D721Med (cell line): ENCODE data around the gene ARHGAP40.

Experiments
- DNase-seq: peaks from one replicate; pipeline ENCODE4 v3.0.0; 2011; ENCODE audit warnings: low spot score; ENCODE audit not compliant: insufficient read length
- FAIRE-seq: peaks from 2 replicates; lab custom pipeline; 2011; peaks lifted over from hg19 to GRCh38; lab: Jason Lieb, UNC
- TF ChIP-seq, protein P1 (sequence below): IDR thresholded peaks from 2 replicates; pipeline ENCODE4 v1.5.1; 2012; ENCODE audit warnings: mild to moderate bottlenecking, control low read depth; ENCODE audit not compliant: insufficient read depth; ENCODE audit errors: missing control alignments

Gene ARHGAP40

DNA sequence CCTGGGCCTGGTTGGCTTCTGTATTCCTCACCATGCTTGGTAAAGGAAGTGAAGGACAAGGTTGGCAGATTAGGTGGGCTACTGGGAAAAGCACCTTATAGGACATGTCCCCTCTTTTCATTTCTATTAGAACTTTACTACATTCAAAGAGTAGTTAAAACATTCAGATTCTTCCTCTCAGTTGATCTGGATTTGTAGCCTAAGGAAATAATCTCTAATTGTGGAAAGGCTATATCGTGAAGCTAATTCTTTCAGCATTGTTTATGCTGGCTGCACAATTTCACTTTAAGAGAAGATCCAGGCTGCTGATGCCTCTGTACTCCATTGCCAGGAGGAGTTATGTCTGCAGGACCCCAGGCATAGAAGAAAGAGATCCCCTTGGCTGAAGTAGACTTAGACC lies 58.8 kb downstream of the ARHGAP40 start:
- FAIRE-seq (no peak), DNase-seq (no peak)
- TF ChIP-seq, protein P1, sequence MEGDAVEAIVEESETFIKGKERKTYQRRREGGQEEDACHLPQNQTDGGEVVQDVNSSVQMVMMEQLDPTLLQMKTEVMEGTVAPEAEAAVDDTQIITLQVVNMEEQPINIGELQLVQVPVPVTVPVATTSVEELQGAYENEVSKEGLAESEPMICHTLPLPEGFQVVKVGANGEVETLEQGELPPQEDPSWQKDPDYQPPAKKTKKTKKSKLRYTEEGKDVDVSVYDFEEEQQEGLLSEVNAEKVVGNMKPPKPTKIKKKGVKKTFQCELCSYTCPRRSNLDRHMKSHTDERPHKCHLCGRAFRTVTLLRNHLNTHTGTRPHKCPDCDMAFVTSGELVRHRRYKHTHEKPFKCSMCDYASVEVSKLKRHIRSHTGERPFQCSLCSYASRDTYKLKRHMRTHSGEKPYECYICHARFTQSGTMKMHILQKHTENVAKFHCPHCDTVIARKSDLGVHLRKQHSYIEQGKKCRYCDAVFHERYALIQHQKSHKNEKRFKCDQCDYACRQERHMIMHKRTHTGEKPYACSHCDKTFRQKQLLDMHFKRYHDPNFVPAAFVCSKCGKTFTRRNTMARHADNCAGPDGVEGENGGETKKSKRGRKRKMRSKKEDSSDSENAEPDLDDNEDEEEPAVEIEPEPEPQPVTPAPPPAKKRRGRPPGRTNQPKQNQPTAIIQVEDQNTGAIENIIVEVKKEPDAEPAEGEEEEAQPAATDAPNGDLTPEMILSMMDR: no peak

DNA sequence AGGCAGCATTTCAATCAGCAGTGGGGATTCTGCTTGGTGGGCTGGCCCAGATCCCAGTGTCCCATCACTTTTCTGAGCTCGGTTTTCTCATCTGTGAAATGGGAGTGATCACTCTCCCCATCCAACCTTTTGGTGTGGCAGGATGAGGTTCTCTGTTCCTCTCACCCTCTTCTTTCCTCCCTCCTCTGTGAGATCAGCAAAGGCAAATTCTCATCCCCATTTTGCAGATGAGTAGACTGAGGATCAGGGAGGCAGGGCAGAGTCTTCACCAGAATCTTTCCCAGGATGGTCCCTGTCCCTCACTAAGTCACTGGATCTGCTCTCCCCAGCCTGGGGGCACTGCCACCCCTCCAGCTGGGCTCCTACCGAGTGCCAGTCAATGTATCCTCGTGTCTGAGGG lies 62.1 kb downstream of the ARHGAP40 start:
- DNase-seq: no peak
- no peak for FAIRE-seq
- TF ChIP-seq, protein P1: no peak

DNA sequence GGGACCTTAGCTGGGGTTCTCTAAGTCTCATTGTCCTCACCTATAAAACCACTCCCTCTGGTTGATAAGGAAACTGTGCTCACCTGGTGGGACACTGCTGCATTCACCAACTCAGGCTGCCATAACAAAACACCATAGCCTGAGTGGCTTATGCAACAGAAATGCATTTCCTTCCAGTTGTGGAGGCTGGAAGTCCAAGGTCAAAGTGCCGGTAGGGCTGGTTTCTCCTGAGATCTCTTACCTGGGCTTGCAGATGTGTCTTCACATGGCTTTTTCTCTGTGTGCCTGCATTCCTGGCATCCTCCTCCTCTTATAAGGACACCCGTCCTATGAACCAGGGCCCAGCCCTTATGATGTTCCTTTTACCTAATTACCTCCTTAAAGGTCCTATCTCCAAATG lies 62.7 kb downstream of the ARHGAP40 start:
- no peak for FAIRE-seq
- TF ChIP-seq, protein P1: no peak
- no peak for DNase-seq

DNA sequence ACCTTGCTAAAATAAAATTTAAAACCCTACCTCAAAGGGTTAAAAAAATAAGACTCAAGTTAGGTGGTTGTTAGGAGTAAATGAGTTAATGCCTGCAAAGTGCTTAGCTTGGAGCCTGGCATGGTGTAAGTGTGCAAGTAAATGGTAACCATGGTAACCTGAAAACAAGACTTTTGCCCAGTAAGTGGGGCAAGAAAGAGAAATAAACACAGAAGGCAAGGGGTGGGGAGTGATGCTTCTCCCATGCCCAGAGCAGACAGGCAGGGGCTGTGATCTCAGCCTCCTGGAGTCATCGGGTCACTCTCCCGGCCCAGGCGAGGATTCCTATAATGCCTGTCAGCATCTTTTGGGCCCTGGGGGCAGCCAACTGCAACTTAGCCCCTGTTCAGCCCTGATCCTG lies 63.5 kb downstream of the ARHGAP40 start:
- no peak for FAIRE-seq
- DNase-seq: no peak
- TF ChIP-seq, protein P1: no peak

DNA sequence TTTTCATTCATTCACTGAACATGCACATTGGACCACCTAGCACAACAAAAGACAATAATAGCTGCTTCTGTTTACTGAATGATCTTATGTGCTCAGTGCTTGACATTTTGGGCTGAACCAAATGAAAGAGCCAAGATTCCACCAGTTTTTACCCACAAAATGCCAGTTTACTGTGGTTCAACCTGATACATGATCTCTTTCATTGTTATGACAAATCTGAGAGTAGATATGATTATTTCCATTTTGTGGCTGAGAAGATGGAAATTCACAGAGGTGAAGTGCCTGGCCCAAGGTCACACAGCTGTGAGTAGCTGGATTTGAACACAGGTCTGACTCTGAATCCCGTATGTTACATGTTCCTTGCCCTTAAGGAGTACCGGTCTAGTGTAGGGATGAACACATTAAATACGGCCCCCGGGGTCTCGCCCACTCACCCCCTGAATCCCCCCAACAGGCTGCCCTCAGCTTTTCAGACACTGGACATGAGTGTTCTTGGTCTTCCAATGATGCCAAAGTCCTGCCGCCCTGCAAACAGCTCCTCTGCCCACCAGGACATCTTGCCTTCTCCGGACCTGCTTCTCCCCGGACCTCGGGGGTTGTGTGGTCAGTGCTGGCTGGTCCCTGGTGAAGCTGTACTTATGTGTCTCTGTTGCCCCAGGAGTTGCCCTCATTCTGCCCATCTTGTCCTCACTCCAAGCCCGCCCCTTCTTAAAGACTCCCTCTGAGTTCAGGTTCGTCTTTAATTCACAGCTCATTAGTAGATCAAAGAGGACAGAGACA lies 64.1 kb downstream of the ARHGAP40 start:
- DNase-seq (no peak), FAIRE-seq (no peak)
- TF ChIP-seq, protein P1: no peak

DNA sequence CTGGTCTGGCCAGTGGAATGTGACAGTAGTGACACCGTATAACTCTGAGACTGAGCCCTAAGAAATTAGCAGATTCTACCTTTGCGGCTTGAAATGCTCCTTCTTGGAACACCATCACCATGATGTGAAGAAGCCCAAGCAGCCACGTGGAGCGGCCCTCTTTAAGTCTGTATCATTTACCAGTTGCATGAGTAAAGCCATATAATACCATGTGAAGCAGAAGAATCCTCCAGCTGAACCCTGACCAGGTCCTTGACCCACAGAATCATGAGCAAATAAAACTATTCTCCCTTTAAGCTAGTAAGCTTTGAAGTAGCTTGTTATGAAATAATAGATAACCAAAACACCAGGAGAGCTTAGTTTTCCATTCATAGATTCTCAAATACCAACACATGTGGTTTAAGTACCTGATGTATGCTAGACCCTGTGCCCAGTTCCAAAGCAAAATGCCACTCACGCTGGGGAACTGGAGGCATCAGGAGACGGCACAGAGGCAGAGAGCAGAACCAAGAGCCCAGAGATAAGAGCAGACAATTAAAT lies 65.9 kb downstream of the ARHGAP40 start:
- DNase-seq: no peak
- FAIRE-seq: no peak
- TF ChIP-seq, protein P1: no peak

DNA sequence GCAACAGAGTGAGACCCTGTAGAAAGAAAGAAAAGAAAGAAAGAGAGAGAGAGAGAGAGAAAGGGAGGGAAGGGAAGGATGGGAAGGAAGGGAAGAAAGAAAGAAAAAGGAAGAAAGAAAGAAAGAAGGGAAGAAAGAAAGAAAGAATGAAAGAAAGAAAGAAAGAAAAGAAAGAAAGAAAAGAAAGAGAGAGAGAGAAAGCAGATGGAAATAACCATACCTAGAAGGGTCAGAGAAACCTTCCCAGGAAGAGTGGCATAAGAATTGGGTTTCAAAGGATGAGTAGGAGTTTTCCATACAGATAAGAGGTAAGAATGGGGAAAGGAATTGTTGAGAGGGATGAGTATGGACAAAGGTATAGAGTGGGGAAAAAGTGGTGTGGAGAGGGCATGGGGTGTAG lies 68.1 kb downstream of the ARHGAP40 start:
- DNase-seq: no peak
- no peak for FAIRE-seq
- TF ChIP-seq, protein P1: no peak
